ENCODE data around the gene NRCAM. TPM values are rescaled to one million over a fixed set of nuclear protein-coding genes. Genes with fewer than 3 reads are reported as not detected.

NRCAM gene
- total and polyA plus RNA-seq, 2 of the 8 experiments (the other 6 are each of a cell fraction or from before 2014, with no cell fraction given), result 2.7 to 3.8 TPM

DNA sequence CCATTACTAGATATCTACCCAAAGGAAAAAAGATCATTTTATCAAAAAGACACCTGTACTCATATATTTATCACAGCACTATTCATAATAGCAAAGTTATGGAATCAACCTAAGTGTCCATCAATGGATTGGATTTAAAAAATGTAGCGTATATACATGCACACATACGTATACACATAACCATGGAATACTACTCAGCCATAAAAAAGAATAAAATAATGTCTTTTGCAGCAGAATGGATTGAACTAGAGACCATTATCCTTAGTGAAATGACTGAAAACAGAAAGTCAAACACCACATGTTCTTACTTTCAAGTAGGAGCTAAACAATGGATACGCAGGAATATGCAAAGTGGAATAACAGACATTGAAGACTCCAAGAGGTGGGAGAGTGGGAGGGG is 168.4 kb downstream of the NRCAM start:
- no peak overlapping the region for H3K4ac ChIP-seq (replicated peaks; ENCODE audit: insufficient read length, low read depth, low read length)
- ChIA-PET POLR2A (ENCODE audit: partially characterized antibody) (no interaction called here), CTCF (ENCODE audit: partially characterized antibody) (no interaction called here)
- no peak overlapping the region for H3K18ac ChIP-seq (ENCODE audit: extremely low read depth, low read length)
- whole genome bisulfite sequencing, 2 experiments (ENCODE audit: extremely low coverage in 1 of 2, insufficient coverage in 1 of 2, insufficient read length in 1 of 2, insufficient replicate concordance in 2 of 2, low coverage in 1 of 2, low lambda C conversion rate in 2 of 2, missing lambda C conversion rate in 1 of 2), result 94% methylated on average over 3 of the region's 3 CpGs; no CpG with 5 or more reads in 1 of the 2 experiments
- H2AFZ ChIP-seq (ENCODE audit: low read length), result no peak overlapping the region
- no peak overlapping the region for H2BK120ac ChIP-seq (replicated peaks; ENCODE audit: low read depth, low read length)
- H3K27ac ChIP-seq (ENCODE audit: low read depth, low read length), result no peak overlapping the region
- no peaks in the 10 kb centered on the region for H3K79me2 ChIP-seq (ENCODE audit: control insufficient read depth in 1 of 2, insufficient read depth in 2 of 2, low read length in 2 of 2)
- no peak overlapping the region for H2AK5ac ChIP-seq (ENCODE audit: low read depth, low read length)
- H4K20me1 ChIP-seq (replicated peaks in 1 of 2; ENCODE audit: control insufficient read depth in 1 of 2, insufficient read depth in 2 of 2, low read length in 2 of 2), result no peaks in the 10 kb centered on the region
- H3K4me2 ChIP-seq (ENCODE audit: insufficient read depth in 1 of 2, low read depth in 2 of 2, low read length in 2 of 2), result no peak overlapping the region
- H3K56ac ChIP-seq (replicated peaks; ENCODE audit: insufficient read length, low read depth, low read length), result no peak overlapping the region
- H3K79me1 ChIP-seq (ENCODE audit: low read depth, low read length), result no peaks in the 10 kb centered on the region
- FAIRE-seq, result no peak
- no peak overlapping the region for H3K4me3 ChIP-seq (ENCODE audit: extremely low read depth in 1 of 4, insufficient read depth in 2 of 4, low read depth in 3 of 4, low read length in 4 of 4)
- no peak overlapping the region for H4K5ac ChIP-seq (ENCODE audit: insufficient read length, low read depth, low read length)
- H3K23me2 ChIP-seq (ENCODE audit: low read depth, low read length), result no peaks in the 10 kb centered on the region
- no peak for DNase-seq (ENCODE audit: low read depth in 1 of 2, low spot score in 2 of 2)
- H3K27me3 ChIP-seq (replicated peaks in 1 of 4; ENCODE audit: control insufficient read depth in 3 of 4, extremely low read depth in 1 of 4, insufficient read depth in 3 of 4, low read length in 3 of 4), result no peaks in the 10 kb centered on the region
- H3K9me3 ChIP-seq (ENCODE audit: insufficient read depth in 2 of 2, low read depth in 1 of 2, low read length in 1 of 2), result no peaks in the 10 kb centered on the region
- H2BK15ac ChIP-seq (ENCODE audit: low read length), result no peak overlapping the region
- no peak overlapping the region for H4K91ac ChIP-seq (replicated peaks; ENCODE audit: insufficient read length, low read length)
- no peak overlapping the region for H4K8ac ChIP-seq (ENCODE audit: extremely low read depth, insufficient read depth, low read length)
- no peak overlapping the region for H2BK12ac ChIP-seq (ENCODE audit: low read depth, low read length)
- H2BK20ac ChIP-seq (ENCODE audit: low read length), result no peak overlapping the region
- H3K23ac ChIP-seq (ENCODE audit: insufficient read length), result no peak overlapping the region
- no peak overlapping the region for H3K9ac ChIP-seq (replicated peaks in 1 of 4; ENCODE audit: extremely low read depth in 1 of 4, low read depth in 3 of 4, low read length in 3 of 4)
- H3K14ac ChIP-seq (ENCODE audit: insufficient read length), result no peak overlapping the region
- no peak overlapping the region for H2BK5ac ChIP-seq (ENCODE audit: low read depth, low read length)
- no peaks in the 10 kb centered on the region for H3K36me3 ChIP-seq (ENCODE audit: control insufficient read depth in 2 of 4, insufficient read depth in 4 of 4, low read length in 3 of 4)
- peaks cover 0 to 5% (median 0%) of the 10 kb centered on the region in 4 experiments; a peak in 1 of 7 replicates for H3K4me1 ChIP-seq (replicated peaks in 1 of 4; ENCODE audit: control insufficient read depth in 3 of 4, insufficient read depth in 4 of 4, low read length in 3 of 4)
- TF ChIP-seq KDM1A (IDR thresholded peaks at IDR 0.05; ENCODE audit: borderline replicate concordance, low read length), result no peak
- no peak for TF ChIP-seq TEAD4 (IDR thresholded peaks at IDR 0.05; ENCODE audit: low read depth, low read length)
- TF ChIP-seq CHD2 (IDR thresholded peaks at IDR 0.05; ENCODE audit: low read length), result no peak
- no peak for TF ChIP-seq TCF12 (IDR thresholded peaks at IDR 0.05; ENCODE audit: low read depth, low read length)
- no peak for TF ChIP-seq EGR1 (IDR thresholded peaks at IDR 0.05; ENCODE audit: borderline replicate concordance, low read depth, low read length)
- TF ChIP-seq GTF2F1 (IDR thresholded peaks at IDR 0.05; ENCODE audit: borderline replicate concordance, low read depth, low read length), result no peak
- no peak for TF ChIP-seq GABPA (IDR thresholded peaks at IDR 0.05; ENCODE audit: borderline replicate concordance, insufficient read depth, low read length)
- TF ChIP-seq HDAC6 (IDR thresholded peaks at IDR 0.05; ENCODE audit: low read depth, low read length), result no peak
- TF ChIP-seq SIN3A (conservative IDR thresholded peaks at IDR 0.05 in 1 of 2, IDR thresholded peaks at IDR 0.05 in 1 of 2; ENCODE audit: low read depth in 1 of 2, low read length in 2 of 2), result no peak
- TF ChIP-seq, protein P1, sequence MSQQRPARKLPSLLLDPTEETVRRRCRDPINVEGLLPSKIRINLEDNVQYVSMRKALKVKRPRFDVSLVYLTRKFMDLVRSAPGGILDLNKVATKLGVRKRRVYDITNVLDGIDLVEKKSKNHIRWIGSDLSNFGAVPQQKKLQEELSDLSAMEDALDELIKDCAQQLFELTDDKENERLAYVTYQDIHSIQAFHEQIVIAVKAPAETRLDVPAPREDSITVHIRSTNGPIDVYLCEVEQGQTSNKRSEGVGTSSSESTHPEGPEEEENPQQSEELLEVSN (IDR thresholded peaks at IDR 0.05), result no peak
- TF ChIP-seq RNF2 (IDR thresholded peaks at IDR 0.05; ENCODE audit: borderline replicate concordance, low read depth, low read length, missing control alignments, poor library complexity, severe bottlenecking), result no peak
- TF ChIP-seq EP300 (IDR thresholded peaks at IDR 0.05; ENCODE audit: borderline replicate concordance in 1 of 2, low read depth in 2 of 2, low read length in 2 of 2), result no peak

All from H1 (cell line).